AG09309 (cell line): ENCODE results near the gene PDK3.

Experiments
- DNase-seq: peaks from one replicate; pipeline ENCODE4 v3.0.0-alpha.2; 2010; ENCODE audit warnings: low read depth
- H3K4me3 ChIP-seq: 2 replicates; pipeline ENCODE4 v1.5.1; 2011; ENCODE audit warnings: mild to moderate bottlenecking, low read depth, low read length, moderate library complexity; ENCODE audit not compliant: control insufficient read depth
- CTCF ChIP-seq: IDR thresholded peaks from 2 replicates; pipeline ENCODE4 v1.5.1; 2011; ENCODE audit warnings: mild to moderate bottlenecking, low read depth, low read length, inconsistent platforms; ENCODE audit not compliant: insufficient read depth, control insufficient read depth; ENCODE audit errors: missing control alignments

Gene PDK3

DNA sequence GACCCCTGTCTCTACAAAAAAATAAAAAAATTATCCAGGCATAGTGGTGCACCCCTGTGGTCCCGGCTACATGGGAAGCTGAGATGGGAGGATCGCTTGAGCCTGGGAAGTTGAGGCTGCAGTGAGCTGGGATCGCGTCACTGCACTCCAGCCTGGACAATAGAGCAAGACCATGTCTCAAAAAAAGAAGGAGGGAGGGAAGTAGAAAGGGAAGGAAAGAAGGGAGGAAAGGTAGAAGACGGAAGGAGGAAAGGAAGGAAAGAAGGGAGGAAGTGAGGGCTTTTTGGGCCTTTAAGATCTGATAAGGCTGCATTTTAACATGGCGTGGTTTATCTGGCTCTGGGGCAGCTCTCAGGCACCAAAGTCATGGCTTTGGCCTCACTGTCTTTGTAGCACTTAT, 10.4 kb downstream of the PDK3 start:
- DNase-seq: no peak
- no peak overlapping the region for H3K4me3 ChIP-seq
- TF ChIP-seq CTCF: no peak

GRCh38 chrX:24478509-24478908, 13.4 kb downstream of the PDK3 start:
- H3K4me3 ChIP-seq: no peak overlapping the region
- no peak for TF ChIP-seq CTCF
- no peak for DNase-seq

GRCh38 chrX:24479924-24480323, 14.8 kb downstream of the PDK3 start:
- no peak overlapping the region for H3K4me3 ChIP-seq
- no peak for TF ChIP-seq CTCF
- DNase-seq: no peak

- DNase-seq: no peak
- no peak overlapping the region for H3K4me3 ChIP-seq
- TF ChIP-seq CTCF: no peak
These were observed 15.3 kb downstream of the PDK3 start for GRCh38 chrX:24480400-24480865.

DNA sequence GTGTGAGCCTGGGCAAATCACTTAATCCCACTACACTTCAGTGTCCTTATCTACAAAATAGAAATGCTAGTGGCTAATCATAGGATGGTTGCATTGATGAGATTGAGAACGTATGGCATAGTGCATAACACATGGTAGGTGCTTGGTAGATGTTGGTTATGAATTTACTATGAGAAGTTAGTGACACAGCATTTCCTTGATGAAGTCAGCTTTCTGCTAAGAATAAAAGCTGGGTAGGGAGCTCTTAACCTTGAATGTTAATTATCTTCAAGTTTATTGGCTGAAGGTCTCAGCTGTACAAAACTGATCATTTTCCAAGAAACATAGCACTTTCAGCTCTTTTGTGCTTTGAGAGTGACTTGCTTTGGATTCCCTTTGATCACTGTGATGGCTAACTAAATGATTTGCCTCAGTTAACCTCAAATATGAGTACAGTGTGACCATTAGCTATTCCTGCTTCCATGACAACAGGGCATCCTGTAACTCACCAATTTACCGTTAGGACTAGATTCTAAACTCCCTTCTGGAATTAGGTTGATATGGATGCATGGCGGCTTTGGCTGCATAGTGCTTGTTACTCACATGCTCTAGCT, 17.8 kb downstream of the PDK3 start:
- no peak overlapping the region for H3K4me3 ChIP-seq
- DNase-seq: no peak
- TF ChIP-seq CTCF: no peak

GRCh38 chrX:24483596-24483995, 18.5 kb downstream of the PDK3 start:
- no peak overlapping the region for H3K4me3 ChIP-seq
- DNase-seq: no peak
- no peak for TF ChIP-seq CTCF

DNA sequence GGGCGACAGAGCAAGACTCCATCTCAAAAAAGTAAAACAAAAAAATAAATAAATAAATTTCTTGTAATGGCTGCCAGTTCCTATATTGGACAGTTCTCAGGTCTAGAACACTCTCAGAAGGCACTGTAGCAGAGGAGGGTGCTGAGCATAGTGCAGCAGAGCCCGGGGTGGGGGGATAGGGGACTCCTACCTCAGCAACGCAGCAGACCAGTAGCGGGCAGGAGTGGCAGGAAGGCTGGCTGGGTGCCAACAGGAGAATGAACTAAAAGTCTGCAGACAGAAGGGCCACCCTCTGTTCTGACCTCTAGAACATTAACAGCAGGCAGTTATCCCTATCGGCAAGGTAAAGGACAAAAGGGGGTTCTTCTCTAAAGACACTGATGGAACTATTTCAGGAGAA, 20.2 kb downstream of the PDK3 start:
- TF ChIP-seq CTCF: no peak
- DNase-seq: no peak
- H3K4me3 ChIP-seq: no peak overlapping the region
